Epithelial cell of proximal tubule (primary cell): ENCODE data around the gene TAF12. TPM values are rescaled to one million over a fixed set of nuclear protein-coding genes. Genes with fewer than 3 reads are reported as not detected.
"Not testable (repeated sequence)": the region's sequence is repeated elsewhere in the genome, so short reads cannot be mapped to it uniquely, and the experiment has no call there.

Experiments used
- DNase-seq: peaks from one replicate; pipeline ENCODE4 v3.0.0-alpha.2; 2011; ENCODE audit warnings: low read depth
- H3K4me3 ChIP-seq: 2 replicates; pipeline ENCODE4 v1.5.1; 2011; ENCODE audit warnings: low read depth, mild to moderate bottlenecking, low read length
- total RNA-seq: library from RNA; depleted of rRNA; stranded (reverse); fragments of >200 nt; gene quantifications from 2 replicates; pipeline ENCODE4 v1.2.3, GENCODE V29; 2015
- TF ChIP-seq, protein P1 (sequence below): conservative IDR thresholded peaks from 2 replicates; pipeline ENCODE4 v1.5.1; 2012; ENCODE audit warnings: low read depth, mild to moderate bottlenecking, low read length

The TAF12 gene
- total RNA-seq, 1 donor from 2014 or later, result 18.6 TPM

DNA sequence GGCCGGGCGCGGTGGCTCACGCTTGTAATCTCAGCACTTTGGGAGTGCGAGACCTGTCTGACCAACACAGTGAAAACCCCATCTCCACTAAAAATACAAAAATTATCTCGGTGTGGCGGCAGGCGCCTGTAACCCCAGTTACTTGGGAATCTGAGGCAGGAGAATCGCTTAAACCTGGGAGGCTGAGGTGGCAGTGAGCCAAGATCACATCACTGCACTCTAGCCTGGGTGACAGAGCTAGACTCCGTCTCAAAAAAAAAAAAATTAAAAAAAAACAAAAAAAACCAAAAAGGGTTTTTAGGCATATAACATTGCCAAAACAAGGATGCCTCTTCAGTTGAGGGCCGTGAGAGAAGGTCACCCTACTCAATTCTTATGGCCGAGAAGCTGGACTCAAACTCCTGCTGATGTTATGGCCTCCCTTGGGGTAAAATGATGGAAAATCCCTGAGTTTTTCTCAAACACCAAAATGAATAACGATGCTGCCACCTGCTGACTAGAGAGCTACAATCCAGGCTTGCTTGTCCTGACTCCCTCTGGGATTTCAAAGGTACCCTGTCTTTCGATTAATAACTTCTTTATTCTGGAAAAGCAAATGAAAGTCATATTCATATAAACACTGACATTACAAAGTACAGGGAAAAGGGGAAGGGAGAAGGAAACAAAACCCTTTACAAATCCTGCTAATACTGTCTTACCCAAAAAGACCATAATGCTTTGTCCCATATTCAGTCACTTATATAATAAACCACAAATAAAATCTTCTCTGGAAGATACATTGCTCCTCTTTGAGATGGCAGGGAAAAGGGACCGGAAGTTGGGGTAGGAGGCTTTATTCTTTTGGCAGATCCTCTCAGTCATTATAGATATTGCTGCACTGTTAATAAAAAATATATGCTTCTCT, 40.1 kb downstream of the TAF12 start:
- no peak overlapping the region for H3K4me3 ChIP-seq
- TF ChIP-seq, protein P1, sequence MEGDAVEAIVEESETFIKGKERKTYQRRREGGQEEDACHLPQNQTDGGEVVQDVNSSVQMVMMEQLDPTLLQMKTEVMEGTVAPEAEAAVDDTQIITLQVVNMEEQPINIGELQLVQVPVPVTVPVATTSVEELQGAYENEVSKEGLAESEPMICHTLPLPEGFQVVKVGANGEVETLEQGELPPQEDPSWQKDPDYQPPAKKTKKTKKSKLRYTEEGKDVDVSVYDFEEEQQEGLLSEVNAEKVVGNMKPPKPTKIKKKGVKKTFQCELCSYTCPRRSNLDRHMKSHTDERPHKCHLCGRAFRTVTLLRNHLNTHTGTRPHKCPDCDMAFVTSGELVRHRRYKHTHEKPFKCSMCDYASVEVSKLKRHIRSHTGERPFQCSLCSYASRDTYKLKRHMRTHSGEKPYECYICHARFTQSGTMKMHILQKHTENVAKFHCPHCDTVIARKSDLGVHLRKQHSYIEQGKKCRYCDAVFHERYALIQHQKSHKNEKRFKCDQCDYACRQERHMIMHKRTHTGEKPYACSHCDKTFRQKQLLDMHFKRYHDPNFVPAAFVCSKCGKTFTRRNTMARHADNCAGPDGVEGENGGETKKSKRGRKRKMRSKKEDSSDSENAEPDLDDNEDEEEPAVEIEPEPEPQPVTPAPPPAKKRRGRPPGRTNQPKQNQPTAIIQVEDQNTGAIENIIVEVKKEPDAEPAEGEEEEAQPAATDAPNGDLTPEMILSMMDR, result peak; percentile 84
- DNase-seq, result no peak

DNA sequence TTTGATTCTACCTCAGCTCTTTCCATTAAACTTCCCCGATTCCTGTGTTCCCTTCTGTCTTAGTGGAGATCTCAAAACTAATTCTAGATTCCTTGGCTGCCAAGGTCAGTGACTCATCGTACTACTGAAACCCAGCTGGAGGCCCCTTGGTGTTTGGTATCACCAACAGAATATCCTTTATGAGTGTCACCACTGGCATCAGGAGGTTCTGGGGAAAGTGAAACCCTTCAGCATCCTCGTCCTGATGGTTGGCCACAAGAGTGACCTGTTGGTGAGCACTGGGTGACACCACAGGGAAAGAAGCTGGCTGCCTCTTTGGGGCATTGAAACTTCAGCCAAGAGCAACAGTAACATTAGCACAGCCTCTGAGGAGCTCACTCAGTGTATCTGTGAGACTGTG, 41.2 kb downstream of the TAF12 start:
- DNase-seq, result peak; percentile 52
- TF ChIP-seq, protein P1, result no peak
- no peak overlapping the region for H3K4me3 ChIP-seq

DNA sequence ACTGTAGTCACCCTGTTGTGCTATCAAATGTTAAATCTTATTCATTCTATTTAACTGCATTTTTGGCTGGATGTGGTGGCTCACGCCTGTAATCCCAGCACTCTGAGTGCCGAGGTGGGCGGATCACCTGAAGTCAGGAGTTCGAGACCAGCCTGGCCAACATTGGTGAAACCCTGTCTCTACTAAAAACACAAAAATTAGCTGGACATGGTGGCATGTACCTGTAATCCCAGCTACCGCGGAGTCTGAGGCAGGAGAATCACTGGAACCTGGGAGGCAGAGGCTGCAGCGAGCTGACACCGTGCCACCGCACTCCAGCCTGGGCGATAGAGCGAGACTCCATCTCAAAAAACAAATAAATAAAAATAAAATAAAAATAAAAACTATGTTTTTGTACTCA, 46.6 kb downstream of the TAF12 start:
- H3K4me3 ChIP-seq, DNase-seq: not testable (repeated sequence)

DNA sequence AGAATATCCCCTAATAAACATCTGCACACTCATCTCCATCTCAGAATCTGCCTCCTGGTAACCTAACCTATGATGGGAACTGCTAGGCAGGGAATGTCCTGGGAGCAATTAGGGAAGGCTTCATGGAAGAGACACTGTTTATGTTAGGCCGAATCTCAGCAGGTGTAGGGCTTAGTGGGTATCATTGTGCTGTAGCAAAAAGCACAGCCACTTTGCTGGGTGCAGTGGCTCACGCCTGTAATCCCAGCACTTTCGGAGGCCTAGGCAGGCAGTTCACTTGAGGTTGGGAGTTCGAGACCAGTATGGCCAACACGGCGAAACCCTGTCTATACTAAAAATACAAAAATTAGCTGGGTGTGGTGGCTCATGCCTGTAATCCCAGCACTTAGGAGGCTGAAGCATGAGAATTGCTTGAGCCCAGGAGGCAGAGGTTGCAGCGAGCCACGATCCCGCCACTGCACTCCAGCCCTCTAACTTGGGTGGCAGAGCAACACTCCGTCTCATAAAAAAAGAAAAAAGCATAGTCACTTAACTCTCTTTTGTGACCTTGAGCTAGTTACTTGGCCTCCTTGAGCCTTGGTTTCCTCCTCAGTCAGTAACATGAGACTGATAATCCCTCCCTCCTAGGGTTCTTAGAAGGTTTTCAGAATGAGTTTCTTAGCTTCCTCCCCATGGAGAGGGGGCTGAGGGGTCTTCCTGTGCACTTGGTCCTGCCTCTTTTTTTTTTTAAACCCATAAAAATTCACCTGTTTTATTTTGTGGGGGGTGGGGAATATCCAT, 47.3 kb downstream of the TAF12 start:
- TF ChIP-seq, protein P1, result no peak
- no peak overlapping the region for H3K4me3 ChIP-seq
- DNase-seq, result no peak

DNA sequence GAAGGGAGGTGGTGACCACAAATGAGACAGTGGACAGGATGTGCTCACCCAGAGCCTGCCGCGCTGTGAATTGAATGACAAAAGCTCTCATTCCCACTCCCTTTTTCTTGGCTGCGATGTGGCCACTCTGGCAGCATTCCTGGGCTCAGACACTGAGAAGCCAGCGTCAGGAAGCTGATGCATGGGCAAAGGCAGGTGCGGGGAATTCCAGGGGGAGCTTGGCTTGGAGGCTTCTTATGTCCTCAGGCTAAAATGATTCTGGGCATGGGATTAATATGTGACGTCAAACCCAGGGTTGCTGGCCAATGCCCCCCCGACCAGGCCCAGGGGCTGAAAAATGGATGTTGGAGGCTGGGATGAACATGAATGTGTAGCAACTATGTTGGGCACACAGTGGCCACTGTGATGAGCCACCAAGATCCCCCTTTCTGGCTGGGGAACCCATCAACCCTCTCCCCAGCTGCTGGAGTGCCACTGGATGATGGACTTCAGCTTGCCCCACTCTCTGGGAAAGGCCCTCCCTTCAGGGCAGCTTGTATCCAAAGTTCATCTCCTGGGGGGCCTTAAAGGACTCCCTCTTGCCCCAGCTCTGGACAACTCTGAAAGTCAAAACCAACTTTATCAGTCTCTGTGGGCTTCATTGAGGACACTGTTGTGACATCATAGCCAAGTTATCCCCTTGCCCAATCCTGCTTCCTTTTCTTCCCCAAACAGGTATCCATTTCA, 48.0 kb downstream of the TAF12 start:
- DNase-seq, H3K4me3 ChIP-seq: not testable (repeated sequence)

DNA sequence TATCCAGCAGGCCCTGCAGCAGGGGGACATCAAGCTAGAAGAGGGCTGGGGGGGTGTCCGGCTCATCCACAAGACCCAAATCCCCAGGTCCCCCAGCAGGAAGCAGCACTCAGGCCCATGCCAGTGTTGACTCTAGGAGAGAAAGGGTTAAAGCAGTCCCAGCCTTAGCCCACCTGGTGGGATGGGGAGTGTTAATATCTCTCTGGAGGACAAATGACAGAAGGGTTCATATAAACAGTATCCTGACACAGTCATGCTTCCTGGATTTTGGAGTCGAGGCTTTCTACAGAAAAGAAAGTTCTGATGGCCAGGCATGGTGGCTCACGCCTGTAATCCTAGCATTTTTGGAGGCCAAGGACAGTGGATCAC, 48.9 kb downstream of the TAF12 start:
- not testable (repeated sequence) for DNase-seq, H3K4me3 ChIP-seq

DNA sequence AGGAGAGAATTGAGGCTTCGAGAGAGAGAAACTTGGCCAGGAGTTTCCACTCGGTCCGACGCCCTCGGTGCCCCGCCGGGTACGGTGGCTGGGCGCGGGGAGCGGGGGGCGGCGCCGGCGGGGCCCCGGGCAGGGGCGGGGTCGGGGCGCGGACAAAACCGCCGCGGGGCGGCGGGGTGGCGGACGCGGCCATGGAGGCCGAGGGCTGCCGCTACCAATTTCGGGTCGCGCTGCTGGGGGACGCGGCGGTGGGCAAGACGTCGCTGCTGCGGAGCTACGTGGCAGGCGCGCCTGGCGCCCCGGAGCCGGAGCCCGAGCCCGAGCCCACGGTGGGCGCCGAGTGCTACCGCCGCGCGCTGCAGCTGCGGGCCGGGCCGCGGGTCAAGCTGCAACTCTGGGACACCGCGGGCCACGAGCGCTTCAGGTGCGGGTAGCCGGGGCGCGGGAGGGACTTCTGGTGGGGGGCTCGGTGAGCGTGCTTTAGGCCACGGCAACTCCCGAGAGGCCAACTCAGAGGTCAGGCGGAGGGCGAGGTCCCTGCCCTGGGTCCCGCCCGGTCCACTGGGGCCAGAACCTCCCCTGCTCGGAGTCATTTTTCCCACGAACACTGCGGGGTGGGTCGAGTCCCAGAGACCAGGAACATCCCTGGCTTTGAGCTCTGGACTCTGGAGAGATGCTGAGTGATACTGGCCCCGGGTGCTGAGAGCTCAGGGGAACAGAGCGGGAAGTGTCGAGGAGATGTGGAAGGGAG, 50.4 kb downstream of the TAF12 start:
- no peak for DNase-seq
- TF ChIP-seq, protein P1, result no peak
- H3K4me3 ChIP-seq, result peak overlapping the region; percentile 67
